Endodermal cell (in vitro differentiated cells): Measurements from ENCODE around the gene TYRO3. TPM values are rescaled to one million over a fixed set of nuclear protein-coding genes. Genes with fewer than 3 reads are reported as not detected.

Experiments
- DNase-seq: peaks from one replicate; pipeline ENCODE4 v3.0.0-alpha.2; 2017
- H3K27ac ChIP-seq: 2 replicates; pipeline ENCODE4 v1.5.1; 2013; ENCODE audit warnings: mild to moderate bottlenecking, low read depth, low read length, moderate library complexity
- H3K27me3 ChIP-seq: 2 replicates; pipeline ENCODE4 v1.6.1; 2013; ENCODE audit warnings: mild to moderate bottlenecking, low read length, moderate library complexity; ENCODE audit not compliant: insufficient read depth, control insufficient read depth, poor library complexity, severe bottlenecking
- H3K36me3 ChIP-seq: 2 replicates; pipeline ENCODE4 v1.7.0; 2013; ENCODE audit warnings: mild to moderate bottlenecking, low read length, moderate library complexity; ENCODE audit not compliant: control insufficient read depth, insufficient read depth
- H3K4me1 ChIP-seq: one replicate; pipeline ENCODE4 v1.7.0; 2013; ENCODE audit warnings: low read length; ENCODE audit not compliant: control insufficient read depth, insufficient read depth
- H3K4me3 ChIP-seq: 2 replicates; pipeline ENCODE4 v1.5.1; 2013; ENCODE audit warnings: mild to moderate bottlenecking, low read length, moderate library complexity
- H3K9ac ChIP-seq: 2 replicates; pipeline ENCODE4 v1.6.1; 2013; ENCODE audit warnings: mild to moderate bottlenecking, low read length, moderate library complexity; ENCODE audit not compliant: poor library complexity, severe bottlenecking; ENCODE audit errors: extremely low read depth
- H3K9me3 ChIP-seq: 2 replicates; pipeline ENCODE4 v1.6.1; 2013; ENCODE audit warnings: mild to moderate bottlenecking, low read length, moderate library complexity; ENCODE audit not compliant: control insufficient read depth
- H3K27ac Mint-ChIP-seq: 2 replicates; pipeline ENCODE4 v1.8.0; 2020; ENCODE audit warnings: mixed read lengths
- H3K27me3 Mint-ChIP-seq: 2 replicates; pipeline ENCODE4 v1.8.0; 2021; ENCODE audit warnings: mild to moderate bottlenecking, mixed read lengths; ENCODE audit not compliant: insufficient read depth
- H3K36me3 Mint-ChIP-seq: 2 replicates; pipeline ENCODE4 v1.8.0; 2020; ENCODE audit warnings: low read depth, mixed read lengths
- H3K4me1 Mint-ChIP-seq: 2 replicates; pipeline ENCODE4 v1.8.0; 2020; ENCODE audit warnings: mixed read lengths
- H3K4me3 Mint-ChIP-seq: 2 replicates; pipeline ENCODE4 v1.8.0; 2020; ENCODE audit warnings: mild to moderate bottlenecking, moderate library complexity, mixed read lengths
- H3K9me3 Mint-ChIP-seq: 2 replicates; pipeline ENCODE4 v1.8.0; 2020; ENCODE audit warnings: mild to moderate bottlenecking, mixed read lengths
- WGBS, 2 experiments: methylation state at CpG; one replicate each; pipeline versions ENCODE4 v1.1.5 to v1.1.7; 2013; ENCODE audit warnings: missing lambda C conversion rate in 2 of 2, mixed read lengths in 1 of 2; ENCODE audit not compliant: insufficient coverage in 1 of 2, insufficient read length in 1 of 2; 5-methylcytosine and 5-hydroxymethylcytosine counted together
- total RNA-seq, 2 donors: library from RNA; stranded (reverse); fragmentation: NEBNext Ultra II Directional in 1 of 2; extraction: Animal tissue kit (Norgen Biotek cat#: 25700) in 1 of 2; gene quantifications; 2 replicates in 1 of 2; 3 replicates in 1 of 2; pipeline ENCODE4 v1.2.1, GENCODE V29; 2021
- TF ChIP-seq, protein P1 (sequence below): fragments of 200-600 bp; sonication (generic); conservative IDR thresholded peaks from 2 replicates; pipeline ENCODE4 v1.5.0; 2021; ENCODE audit warnings: antibody characterized with exemption, mild to moderate bottlenecking

TYRO3 gene
- total RNA-seq, 2 donors from 2014 or later: 293 to 311 TPM

DNA sequence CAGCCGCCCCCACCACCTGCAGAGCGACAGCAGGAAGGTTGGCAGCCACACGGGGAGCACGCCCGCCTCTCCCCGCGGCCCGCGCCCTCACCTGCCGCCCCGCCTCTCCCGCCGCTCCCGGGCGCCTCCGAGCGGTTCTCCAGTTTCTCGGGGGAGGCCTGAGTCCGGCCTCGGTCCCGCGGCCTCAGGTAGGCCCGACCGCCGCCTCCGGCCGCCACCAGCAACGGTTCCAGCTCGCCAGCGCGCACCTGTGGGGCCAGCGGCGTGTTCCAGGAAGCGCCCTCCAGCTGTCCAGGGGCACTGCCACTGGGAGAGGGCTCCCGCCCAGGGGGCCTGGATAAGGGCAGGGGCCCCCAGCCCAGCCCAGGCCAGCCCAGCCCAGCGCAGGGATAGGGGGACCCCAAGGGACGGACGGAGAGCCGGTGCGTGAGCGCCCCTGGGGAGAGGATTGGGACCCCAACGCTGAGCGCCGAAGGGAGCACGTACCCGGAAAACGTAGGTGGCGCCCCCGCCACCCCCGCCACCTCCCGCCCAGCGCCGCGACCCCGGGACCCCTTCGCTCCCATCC lies 47.6 kb upstream of the TYRO3 start:
- Histone ChIP-seq H3K4me1 (peaks cover 7% of the 10 kb centered on the region), H3K9me3 (no peaks in the 10 kb centered on the region), H3K9ac (no peak overlapping the region), H3K4me3 (no peak overlapping the region), H3K27me3 (peaks cover 81% of the 10 kb centered on the region), H3K36me3 (no peaks in the 10 kb centered on the region), H3K27ac (no peak overlapping the region)
- H3K4me1 Mint-ChIP-seq: peaks cover 7% of the 10 kb centered on the region
- DNase-seq: peak; percentile 81
- WGBS, 2 experiments: 5% methylated on average over 35 to 55 of the region's 56 CpGs
- H3K27ac Mint-ChIP-seq: no peak overlapping the region
- no peaks in the 10 kb centered on the region for H3K9me3 Mint-ChIP-seq
- peak overlapping the region; percentile 19 for H3K4me3 Mint-ChIP-seq
- TF ChIP-seq, protein P1, sequence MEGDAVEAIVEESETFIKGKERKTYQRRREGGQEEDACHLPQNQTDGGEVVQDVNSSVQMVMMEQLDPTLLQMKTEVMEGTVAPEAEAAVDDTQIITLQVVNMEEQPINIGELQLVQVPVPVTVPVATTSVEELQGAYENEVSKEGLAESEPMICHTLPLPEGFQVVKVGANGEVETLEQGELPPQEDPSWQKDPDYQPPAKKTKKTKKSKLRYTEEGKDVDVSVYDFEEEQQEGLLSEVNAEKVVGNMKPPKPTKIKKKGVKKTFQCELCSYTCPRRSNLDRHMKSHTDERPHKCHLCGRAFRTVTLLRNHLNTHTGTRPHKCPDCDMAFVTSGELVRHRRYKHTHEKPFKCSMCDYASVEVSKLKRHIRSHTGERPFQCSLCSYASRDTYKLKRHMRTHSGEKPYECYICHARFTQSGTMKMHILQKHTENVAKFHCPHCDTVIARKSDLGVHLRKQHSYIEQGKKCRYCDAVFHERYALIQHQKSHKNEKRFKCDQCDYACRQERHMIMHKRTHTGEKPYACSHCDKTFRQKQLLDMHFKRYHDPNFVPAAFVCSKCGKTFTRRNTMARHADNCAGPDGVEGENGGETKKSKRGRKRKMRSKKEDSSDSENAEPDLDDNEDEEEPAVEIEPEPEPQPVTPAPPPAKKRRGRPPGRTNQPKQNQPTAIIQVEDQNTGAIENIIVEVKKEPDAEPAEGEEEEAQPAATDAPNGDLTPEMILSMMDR: peak; percentile 43
- H3K36me3 Mint-ChIP-seq: peaks cover 8% of the 10 kb centered on the region
- H3K27me3 Mint-ChIP-seq: peaks cover 77% of the 10 kb centered on the region

DNA sequence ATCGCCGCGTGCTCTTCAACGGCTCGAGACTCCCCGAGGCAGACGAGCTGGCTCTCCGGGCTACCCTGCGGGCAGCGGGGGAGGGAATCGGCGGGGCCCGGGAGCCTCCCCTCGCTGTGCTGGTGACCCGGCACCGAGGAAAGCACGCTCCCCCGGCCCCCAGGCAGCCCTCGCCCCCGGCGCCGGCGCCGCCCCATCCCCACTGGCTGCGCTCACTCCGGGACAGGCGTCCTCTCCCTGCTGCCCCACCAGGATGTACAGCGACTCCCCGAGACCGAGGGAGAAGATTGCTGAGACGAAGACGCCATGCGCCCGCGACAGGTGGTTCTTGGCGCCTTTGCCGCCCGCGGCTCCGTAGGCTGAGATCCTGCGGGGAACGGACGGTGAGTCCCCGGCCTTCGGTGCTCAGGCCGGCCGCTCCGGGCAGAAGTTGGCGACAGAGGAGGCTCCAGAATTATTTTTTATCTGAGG lies 47.1 kb upstream of the TYRO3 start:
- TF ChIP-seq, protein P1: no peak
- WGBS, 2 experiments: 3 to 7% methylated on average over 12 to 49 of the region's 49 CpGs

DNA sequence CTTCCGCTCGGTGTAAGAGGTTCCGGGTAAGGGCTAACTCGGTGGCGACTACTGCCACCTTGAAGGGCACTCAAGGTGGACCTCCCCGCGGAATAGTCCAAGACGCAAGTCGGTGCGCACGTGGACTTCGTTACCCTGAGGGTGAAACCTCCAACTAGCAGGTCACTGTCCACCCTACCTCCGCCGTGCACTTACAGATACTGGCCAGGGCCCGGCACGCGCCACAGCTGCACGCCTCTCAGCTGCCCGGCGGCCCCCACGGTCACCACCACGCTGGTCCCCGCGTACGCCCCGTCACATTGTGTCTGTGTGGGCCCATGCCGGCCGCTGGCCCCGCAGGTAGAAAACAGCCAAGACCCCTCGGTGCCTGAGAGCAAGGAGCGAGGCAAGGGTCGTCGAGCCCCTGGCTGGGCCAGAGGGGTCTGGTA lies 46.5 kb upstream of the TYRO3 start:
- Histone ChIP-seq H3K9ac (no peak overlapping the region), H3K4me3 (peak overlapping the region; percentile 52), H3K27me3 (peaks cover 72% of the 10 kb centered on the region), H3K36me3 (peaks cover 8% of the 10 kb centered on the region), H3K27ac (no peak overlapping the region), H3K4me1 (peaks cover 7% of the 10 kb centered on the region), H3K9me3 (no peaks in the 10 kb centered on the region)
- peaks cover 66% of the 10 kb centered on the region for H3K27me3 Mint-ChIP-seq
- peaks cover 19% of the 10 kb centered on the region for H3K36me3 Mint-ChIP-seq
- H3K27ac Mint-ChIP-seq: no peak overlapping the region
- peak overlapping the region; percentile 57 for H3K4me3 Mint-ChIP-seq
- H3K9me3 Mint-ChIP-seq: no peaks in the 10 kb centered on the region
- H3K4me1 Mint-ChIP-seq: peaks cover 7% of the 10 kb centered on the region
- DNase-seq: no peak
- WGBS, 2 experiments: 14 to 19% methylated on average over 29 to 33 of the region's 33 CpGs
- TF ChIP-seq, protein P1: no peak

More for the DNA sequence above, 47.1 kb upstream of the TYRO3 start:
- H3K9me3 ChIP-seq: no peaks in the 10 kb centered on the region
- peak overlapping the region; percentile 57 for H3K4me3 Mint-ChIP-seq
- no peak overlapping the region for H3K27ac ChIP-seq
- no peaks in the 10 kb centered on the region for H3K9me3 Mint-ChIP-seq
- no peak overlapping the region for H3K27ac Mint-ChIP-seq
- peaks cover 7% of the 10 kb centered on the region for H3K4me1 Mint-ChIP-seq
- peak; percentile 66 for DNase-seq
- no peak overlapping the region for H3K4me3 ChIP-seq
- peaks cover 13% of the 10 kb centered on the region for H3K36me3 Mint-ChIP-seq
- peaks cover 72% of the 10 kb centered on the region for H3K27me3 Mint-ChIP-seq
- H3K27me3 ChIP-seq: peaks cover 78% of the 10 kb centered on the region
- H3K9ac ChIP-seq: no peak overlapping the region
- H3K36me3 ChIP-seq: peaks cover 3% of the 10 kb centered on the region
- H3K4me1 ChIP-seq: peaks cover 7% of the 10 kb centered on the region
